ENCODE measurements around the gene HCN2. TPM values are rescaled to one million over a fixed set of nuclear protein-coding genes. Genes with fewer than 3 reads are reported as not detected.

HCN2 gene
- total and polyA plus RNA-seq, 2 of the 13 experiments (the other 11 are each of a cell fraction or from before 2014, with no cell fraction given), result 0.01 TPM; not detected in 1

- H3K4me2 ChIP-seq (ENCODE audit: low read depth, low read length), result no peak overlapping the region
- H3K4me3 ChIP-seq (replicated peaks in 1 of 3; ENCODE audit: insufficient read depth in 1 of 3, low read depth in 2 of 3, low read length in 3 of 3), result no peak overlapping the region
- DNase-seq (ENCODE audit: low spot score) (no peak), FAIRE-seq (no peak), ATAC-seq (no peak)
- peak; percentile 82 for TF ChIP-seq AGO2 (optimal IDR thresholded peaks at IDR 0.05; ENCODE audit: low read depth, low read length)
- TF ChIP-seq HMG20B (CRISPR knock-in tag; conservative IDR thresholded peaks at IDR 0.05), result no peak
- TF ChIP-seq RBFOX2 (IDR thresholded peaks at IDR 0.05; ENCODE audit: low read depth, low read length), result peak; percentile 53; the same call in 1 of the 2 replicates
- H3K79me2 ChIP-seq (ENCODE audit: insufficient read depth, low read length), result peaks cover 2% of the 10 kb centered on the region
- in situ Hi-C loops (cut with HindIII; ENCODE audit: extremely low pct_ligation_motif_present, low pct_unique_long_range_greater_than_20kb), result no loop called here
- no peaks in the 10 kb centered on the region for H3K9me3 ChIP-seq (ENCODE audit: low read length)
- intact Hi-C loops (cut with micrococcal nuclease; ENCODE audit: unreplicated experiment), result no loop called here
- POLR2A ChIA-PET, result no interaction called here
- no peak overlapping the region for H3K9ac ChIP-seq (ENCODE audit: insufficient read depth, low read depth, low read length)
- 94% methylated on average over 23 of the region's 44 CpGs for WGBS (ENCODE audit: low lambda C conversion rate)
- no peak overlapping the region for H3K27ac ChIP-seq (ENCODE audit: extremely low read length, insufficient read depth, low read length)
- H4K20me1 ChIP-seq (ENCODE audit: insufficient read depth, low read length), result no peaks in the 10 kb centered on the region
- no peaks in the 10 kb centered on the region for H3K27me3 ChIP-seq (ENCODE audit: control insufficient read depth in 1 of 2, insufficient read depth in 2 of 2, low read length in 2 of 2)
- CTCF ChIA-PET (ENCODE audit: low intra/inter-chr PET ratio, low total read pairs), result no interaction called here
- H3K4me1 ChIP-seq (ENCODE audit: insufficient read depth, low read length), result no peaks in the 10 kb centered on the region
- BruUV-seq (replicated peaks), result no TSS peak
- no peak overlapping the region for H2AFZ ChIP-seq (ENCODE audit: low read length)
- H3K36me3 ChIP-seq (replicated peaks in 1 of 2; ENCODE audit: control insufficient read depth in 1 of 2, insufficient read depth in 2 of 2, low read length in 2 of 2), result peaks cover 8 to 33% of the 10 kb centered on the region in 2 experiments
These were observed 33.7 kb downstream of the HCN2 start for GRCh38 chr19:623175-623916.

- POLR2A ChIA-PET, result no interaction called here
- ATAC-seq (no peak), FAIRE-seq (no peak)
These were observed 34.3 kb downstream of the HCN2 start for GRCh38 chr19:623974-624373.

More at GRCh38 chr19:623974-624373, 34.3 kb downstream of the HCN2 start:
- CTCF ChIA-PET (ENCODE audit: low intra/inter-chr PET ratio, low total read pairs), result no interaction called here
- H3K27me3 ChIP-seq (ENCODE audit: control insufficient read depth in 1 of 2, insufficient read depth in 2 of 2, low read length in 2 of 2), result no peaks in the 10 kb centered on the region
- 0 out of 2 replicates have a peak, but pooled peaks cover 5% of the 10 kb centered on the region for H3K4me1 ChIP-seq (ENCODE audit: insufficient read depth, low read length)
- in situ Hi-C loops (cut with HindIII; ENCODE audit: extremely low pct_ligation_motif_present, low pct_unique_long_range_greater_than_20kb), result no loop called here
- no TSS peak for BruUV-seq (replicated peaks)
- peaks cover 6 to 34% of the 10 kb centered on the region in 2 experiments for H3K36me3 ChIP-seq (replicated peaks in 1 of 2; ENCODE audit: control insufficient read depth in 1 of 2, insufficient read depth in 2 of 2, low read length in 2 of 2)
- H4K20me1 ChIP-seq (ENCODE audit: insufficient read depth, low read length), result no peaks in the 10 kb centered on the region
- H3K4me3 ChIP-seq (replicated peaks in 1 of 3; ENCODE audit: insufficient read depth in 1 of 3, low read depth in 2 of 3, low read length in 3 of 3), result no peak overlapping the region
- peaks cover 7% of the 10 kb centered on the region for H3K79me2 ChIP-seq (ENCODE audit: insufficient read depth, low read length)
- 97% methylated on average over 20 of the region's 24 CpGs for WGBS (ENCODE audit: low lambda C conversion rate)
- DNase-seq (ENCODE audit: low spot score), result no peak
- no peaks in the 10 kb centered on the region for H3K9me3 ChIP-seq (ENCODE audit: low read length)
- H2AFZ ChIP-seq (ENCODE audit: low read length), result no peak overlapping the region
- no peak overlapping the region for H3K27ac ChIP-seq (ENCODE audit: extremely low read length, insufficient read depth, low read length)
- no peak overlapping the region for H3K9ac ChIP-seq (ENCODE audit: insufficient read depth, low read depth, low read length)
- TF ChIP-seq ZFP37 (CRISPR knock-in tag; IDR thresholded peaks at IDR 0.05; ENCODE audit: borderline replicate concordance) (no peak), FOSL2 (CRISPR knock-in tag; IDR thresholded peaks at IDR 0.05) (0 out of 2 replicates have a peak, but pooled peaks have one; percentile 16), CTCF (CRISPR knock-in tag; IDR thresholded peaks at IDR 0.05) (peak; percentile 26; the same call in 1 of the 2 replicates)
- intact Hi-C loops (cut with micrococcal nuclease; ENCODE audit: unreplicated experiment), result no loop called here
- H3K4me2 ChIP-seq (ENCODE audit: low read depth, low read length), result no peak overlapping the region

Measured in HepG2 (cell line).